Measurements from ENCODE around the gene SWAP70. TPM values are rescaled to one million over a fixed set of nuclear protein-coding genes. Genes with fewer than 3 reads are reported as not detected.

SWAP70 gene
- total and polyA plus RNA-seq, 9 of the 15 experiments (the other 6 are each of a cell fraction or from before 2014, with no cell fraction given) = 1.7 to 4.9 (median 3.9) TPM

DNA sequence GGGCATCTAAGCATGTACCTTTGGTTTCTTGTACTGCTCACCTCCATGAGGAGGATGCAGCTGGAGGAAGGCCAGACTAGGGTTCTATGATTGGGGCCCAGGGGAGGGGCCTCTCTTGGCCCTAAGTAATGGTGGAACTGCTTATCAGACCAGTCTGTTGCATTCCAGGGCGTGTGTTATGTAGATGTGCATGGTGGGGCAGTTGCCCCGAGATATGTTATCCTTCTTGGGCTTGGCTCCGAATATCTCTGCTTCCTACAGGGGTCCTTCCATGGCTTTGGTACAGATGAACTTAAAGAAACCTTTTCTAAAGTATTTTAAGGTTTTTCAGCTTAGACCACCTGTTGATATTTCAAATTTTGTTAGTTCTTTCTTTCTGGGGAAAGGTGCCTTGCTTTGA lies 126.0 kb downstream of the SWAP70 start (continued):
- TF ChIP-seq GATA2 (CRISPR knock-in tag; IDR thresholded peaks at IDR 0.05) = no peak
- TF ChIP-seq DMBX1 (CRISPR knock-in tag; IDR thresholded peaks at IDR 0.05; ENCODE audit: borderline replicate concordance) = 0 out of 2 replicates have a peak, but pooled peaks have one; percentile 22
- TF ChIP-seq, protein P1, sequence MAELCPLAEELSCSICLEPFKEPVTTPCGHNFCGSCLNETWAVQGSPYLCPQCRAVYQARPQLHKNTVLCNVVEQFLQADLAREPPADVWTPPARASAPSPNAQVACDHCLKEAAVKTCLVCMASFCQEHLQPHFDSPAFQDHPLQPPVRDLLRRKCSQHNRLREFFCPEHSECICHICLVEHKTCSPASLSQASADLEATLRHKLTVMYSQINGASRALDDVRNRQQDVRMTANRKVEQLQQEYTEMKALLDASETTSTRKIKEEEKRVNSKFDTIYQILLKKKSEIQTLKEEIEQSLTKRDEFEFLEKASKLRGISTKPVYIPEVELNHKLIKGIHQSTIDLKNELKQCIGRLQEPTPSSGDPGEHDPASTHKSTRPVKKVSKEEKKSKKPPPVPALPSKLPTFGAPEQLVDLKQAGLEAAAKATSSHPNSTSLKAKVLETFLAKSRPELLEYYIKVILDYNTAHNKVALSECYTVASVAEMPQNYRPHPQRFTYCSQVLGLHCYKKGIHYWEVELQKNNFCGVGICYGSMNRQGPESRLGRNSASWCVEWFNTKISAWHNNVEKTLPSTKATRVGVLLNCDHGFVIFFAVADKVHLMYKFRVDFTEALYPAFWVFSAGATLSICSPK (IDR thresholded peaks at IDR 0.05; ENCODE audit: borderline replicate concordance) = no peak
- no peak for TF ChIP-seq FOXA3 (CRISPR knock-in tag; conservative IDR thresholded peaks at IDR 0.05 in 1 of 2, IDR thresholded peaks at IDR 0.05 in 1 of 2)
- no peak for TF ChIP-seq HMG20A (CRISPR knock-in tag; conservative IDR thresholded peaks at IDR 0.05)
- TF ChIP-seq JUN (IDR thresholded peaks at IDR 0.05; ENCODE audit: borderline replicate concordance, low read depth, low read length) = no peak
- TF ChIP-seq JUN (CRISPR knock-in tag; IDR thresholded peaks at IDR 0.05; ENCODE audit: borderline replicate concordance) = no peak
- TF ChIP-seq LCOR (CRISPR knock-in tag; IDR thresholded peaks at IDR 0.05) = no peak
- TF ChIP-seq, protein P2, sequence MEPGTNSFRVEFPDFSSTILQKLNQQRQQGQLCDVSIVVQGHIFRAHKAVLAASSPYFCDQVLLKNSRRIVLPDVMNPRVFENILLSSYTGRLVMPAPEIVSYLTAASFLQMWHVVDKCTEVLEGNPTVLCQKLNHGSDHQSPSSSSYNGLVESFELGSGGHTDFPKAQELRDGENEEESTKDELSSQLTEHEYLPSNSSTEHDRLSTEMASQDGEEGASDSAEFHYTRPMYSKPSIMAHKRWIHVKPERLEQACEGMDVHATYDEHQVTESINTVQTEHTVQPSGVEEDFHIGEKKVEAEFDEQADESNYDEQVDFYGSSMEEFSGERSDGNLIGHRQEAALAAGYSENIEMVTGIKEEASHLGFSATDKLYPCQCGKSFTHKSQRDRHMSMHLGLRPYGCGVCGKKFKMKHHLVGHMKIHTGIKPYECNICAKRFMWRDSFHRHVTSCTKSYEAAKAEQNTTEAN (CRISPR knock-in tag; IDR thresholded peaks at IDR 0.05) = no peak
- TF ChIP-seq GABPB2 (CRISPR knock-in tag; conservative IDR thresholded peaks at IDR 0.05) = no peak
- TF ChIP-seq RFX1 (IDR thresholded peaks at IDR 0.05) = peak; percentile 22
- peak; percentile 90 for TF ChIP-seq CBFA2T2 (conservative IDR thresholded peaks at IDR 0.05)
- peak in 1 of 3 experiments; percentile 61 for TF ChIP-seq YY1 (IDR thresholded peaks at IDR 0.05; ENCODE audit: borderline replicate concordance in 1 of 3, control insufficient read depth in 1 of 3, extremely low read depth in 1 of 3, insufficient read depth in 3 of 3, insufficient read length in 1 of 3, insufficient replicate concordance in 2 of 3, low read depth in 1 of 3, low read length in 2 of 3)
- TF ChIP-seq STAT5A (IDR thresholded peaks at IDR 0.05; ENCODE audit: borderline replicate concordance, low read length) = peak; percentile 63; the same call in 1 of the 2 replicates
- TF ChIP-seq KLF1 (tag; IDR thresholded peaks at IDR 0.05) = 0 out of 2 replicates have a peak, but pooled peaks have one; percentile 38
- no peak for TF ChIP-seq ELF1 (tag; IDR thresholded peaks at IDR 0.05)
- TF ChIP-seq SRSF7 (optimal IDR thresholded peaks at IDR 0.05; ENCODE audit: low read depth, low read length) = no peak
- no peak for TF ChIP-seq SAFB2 (IDR thresholded peaks at IDR 0.05; ENCODE audit: borderline replicate concordance, low read depth, low read length, severe bottlenecking)
- TF ChIP-seq ZNF668 (CRISPR knock-in tag; IDR thresholded peaks at IDR 0.05) = no peak
- no peak for TF ChIP-seq POLR2A (conservative IDR thresholded peaks at IDR 0.05)
- no peak for TF ChIP-seq RBM39 (optimal IDR thresholded peaks at IDR 0.05; ENCODE audit: low read depth, low read length)
- TF ChIP-seq, protein P3, sequence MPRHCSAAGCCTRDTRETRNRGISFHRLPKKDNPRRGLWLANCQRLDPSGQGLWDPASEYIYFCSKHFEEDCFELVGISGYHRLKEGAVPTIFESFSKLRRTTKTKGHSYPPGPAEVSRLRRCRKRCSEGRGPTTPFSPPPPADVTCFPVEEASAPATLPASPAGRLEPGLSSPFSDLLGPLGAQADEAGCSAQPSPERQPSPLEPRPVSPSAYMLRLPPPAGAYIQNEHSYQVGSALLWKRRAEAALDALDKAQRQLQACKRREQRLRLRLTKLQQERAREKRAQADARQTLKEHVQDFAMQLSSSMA (CRISPR knock-in tag; IDR thresholded peaks at IDR 0.05) = no peak
- TF ChIP-seq EP400 (IDR thresholded peaks at IDR 0.05) = 0 out of 2 replicates have a peak, but pooled peaks have one; percentile 16
- TF ChIP-seq, protein P4, sequence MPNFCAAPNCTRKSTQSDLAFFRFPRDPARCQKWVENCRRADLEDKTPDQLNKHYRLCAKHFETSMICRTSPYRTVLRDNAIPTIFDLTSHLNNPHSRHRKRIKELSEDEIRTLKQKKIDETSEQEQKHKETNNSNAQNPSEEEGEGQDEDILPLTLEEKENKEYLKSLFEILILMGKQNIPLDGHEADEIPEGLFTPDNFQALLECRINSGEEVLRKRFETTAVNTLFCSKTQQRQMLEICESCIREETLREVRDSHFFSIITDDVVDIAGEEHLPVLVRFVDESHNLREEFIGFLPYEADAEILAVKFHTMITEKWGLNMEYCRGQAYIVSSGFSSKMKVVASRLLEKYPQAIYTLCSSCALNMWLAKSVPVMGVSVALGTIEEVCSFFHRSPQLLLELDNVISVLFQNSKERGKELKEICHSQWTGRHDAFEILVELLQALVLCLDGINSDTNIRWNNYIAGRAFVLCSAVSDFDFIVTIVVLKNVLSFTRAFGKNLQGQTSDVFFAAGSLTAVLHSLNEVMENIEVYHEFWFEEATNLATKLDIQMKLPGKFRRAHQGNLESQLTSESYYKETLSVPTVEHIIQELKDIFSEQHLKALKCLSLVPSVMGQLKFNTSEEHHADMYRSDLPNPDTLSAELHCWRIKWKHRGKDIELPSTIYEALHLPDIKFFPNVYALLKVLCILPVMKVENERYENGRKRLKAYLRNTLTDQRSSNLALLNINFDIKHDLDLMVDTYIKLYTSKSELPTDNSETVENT (CRISPR knock-in tag; IDR thresholded peaks at IDR 0.05) = no peak

All from K562 (cell line).